Body of pancreas (tissue), 4 donors: ENCODE measurements around the gene SOX12.

Source experiments
- POLR2A ChIP-seq, 3 donors: fragments of 450-650 bp; IDR thresholded peaks; one replicate each; pipeline ENCODE4 v1.6.1; 2016; ENCODE audit warnings: antibody characterized with exemption in 3 of 3, mild to moderate bottlenecking in 2 of 3
- TF ChIP-seq, protein P1 (sequence below), 7 experiments: fragments of 450-650 bp in 4 of 7; fragments of 200-600 bp in 3 of 7; sonication (generic) in 3 of 7; IDR thresholded peaks; one replicate each; pipeline ENCODE4 v1.5.1; 2016 to 2019; ENCODE audit warnings: antibody characterized with exemption in 7 of 7

DNA sequence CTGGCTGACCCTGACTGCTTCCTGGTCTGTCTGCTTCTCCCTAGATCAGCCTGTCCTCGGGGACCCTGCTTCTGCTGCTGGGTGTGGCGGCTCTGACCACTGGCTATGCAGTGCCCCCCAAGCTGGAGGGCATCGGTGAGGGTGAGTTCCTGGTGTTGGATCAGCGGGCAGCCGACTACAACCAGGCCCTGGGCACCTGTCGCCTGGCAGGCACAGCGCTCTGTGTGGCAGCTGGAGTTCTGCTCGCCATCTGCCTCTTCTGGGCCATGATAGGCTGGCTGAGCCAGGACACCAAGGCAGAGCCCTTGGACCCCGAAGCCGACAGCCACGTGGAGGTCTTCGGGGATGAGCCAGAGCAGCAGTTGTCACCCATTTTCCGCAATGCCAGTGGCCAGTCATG, 27.8 kb downstream of the SOX12 start:
- TF ChIP-seq, protein P1, sequence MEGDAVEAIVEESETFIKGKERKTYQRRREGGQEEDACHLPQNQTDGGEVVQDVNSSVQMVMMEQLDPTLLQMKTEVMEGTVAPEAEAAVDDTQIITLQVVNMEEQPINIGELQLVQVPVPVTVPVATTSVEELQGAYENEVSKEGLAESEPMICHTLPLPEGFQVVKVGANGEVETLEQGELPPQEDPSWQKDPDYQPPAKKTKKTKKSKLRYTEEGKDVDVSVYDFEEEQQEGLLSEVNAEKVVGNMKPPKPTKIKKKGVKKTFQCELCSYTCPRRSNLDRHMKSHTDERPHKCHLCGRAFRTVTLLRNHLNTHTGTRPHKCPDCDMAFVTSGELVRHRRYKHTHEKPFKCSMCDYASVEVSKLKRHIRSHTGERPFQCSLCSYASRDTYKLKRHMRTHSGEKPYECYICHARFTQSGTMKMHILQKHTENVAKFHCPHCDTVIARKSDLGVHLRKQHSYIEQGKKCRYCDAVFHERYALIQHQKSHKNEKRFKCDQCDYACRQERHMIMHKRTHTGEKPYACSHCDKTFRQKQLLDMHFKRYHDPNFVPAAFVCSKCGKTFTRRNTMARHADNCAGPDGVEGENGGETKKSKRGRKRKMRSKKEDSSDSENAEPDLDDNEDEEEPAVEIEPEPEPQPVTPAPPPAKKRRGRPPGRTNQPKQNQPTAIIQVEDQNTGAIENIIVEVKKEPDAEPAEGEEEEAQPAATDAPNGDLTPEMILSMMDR (IDR thresholded peaks at IDR 0.05), result no peak
- no peak for TF ChIP-seq POLR2A (IDR thresholded peaks at IDR 0.05)
